RPMI7951 (cell line): ENCODE results near the gene VKORC1. TPM values are rescaled to one million over a fixed set of nuclear protein-coding genes. Genes with fewer than 3 reads are reported as not detected.

Experiments
- DNase-seq: peaks from one replicate; pipeline ENCODE4 v3.0.0-alpha.2; 2012; ENCODE audit warnings: low read depth
- total RNA-seq: library from RNA; depleted of rRNA; stranded (reverse); fragments of >200 nt; shearing (Covaris generic); gene quantifications from 2 replicates; pipeline ENCODE4 v1.2.3, GENCODE V29; 2014

Gene VKORC1
- total RNA-seq, 1 experiment from 2014 or later, result 212 TPM

- no peak for DNase-seq
These were observed 35.8 kb upstream of the VKORC1 start for GRCh38 chr16:31130336-31130891.

- no peak for DNase-seq
These were observed 35.2 kb upstream of the VKORC1 start for GRCh38 chr16:31129568-31130335.

- no peak for DNase-seq
These were observed 34.3 kb upstream of the VKORC1 start for GRCh38 chr16:31128711-31129567.

GRCh38 chr16:31127182-31127581 is 32.6 kb upstream of the VKORC1 start:
- DNase-seq, result no peak

GRCh38 chr16:31125844-31126243 is 31.2 kb upstream of the VKORC1 start:
- DNase-seq, result no peak

GRCh38 chr16:31120129-31120528 is 25.5 kb upstream of the VKORC1 start:
- no peak for DNase-seq

GRCh38 chr16:31118223-31119155 is 23.9 kb upstream of the VKORC1 start:
- peak; percentile 65 for DNase-seq

GRCh38 chr16:31117384-31118222 is 23.0 kb upstream of the VKORC1 start, which contains the start of gene KAT8:
TSS of gene KAT8 (plus strand) at chr16:31117664. CDS start at chr16:31117682, 18 bp downstream.
- peak; percentile 97 for DNase-seq

GRCh38 chr16:31114468-31114867 is 19.9 kb upstream of the VKORC1 start:
- DNase-seq, result no peak

- DNase-seq, result no peak
These were observed 18.8 kb upstream of the VKORC1 start for GRCh38 chr16:31113121-31114120.

- no peak for DNase-seq
These were observed 18.1 kb upstream of the VKORC1 start for GRCh38 chr16:31112711-31113110.

- DNase-seq, result no peak
These were observed 17.4 kb upstream of the VKORC1 start for GRCh38 chr16:31111881-31112466.

- DNase-seq, result peak; percentile 70
These were observed 15.8 kb upstream of the VKORC1 start for GRCh38 chr16:31110106-31111034.

- DNase-seq, result no peak
These were observed 15.0 kb upstream of the VKORC1 start for GRCh38 chr16:31109622-31110021.

- no peak for DNase-seq
These were observed 14.4 kb upstream of the VKORC1 start for GRCh38 chr16:31108794-31109558.

GRCh38 chr16:31108035-31108793 is 13.6 kb upstream of the VKORC1 start, which contains the start of gene BCKDK:
TSS of gene BCKDK (plus strand) at chr16:31108386. CDS start at chr16:31109224, 838 bp downstream.
- DNase-seq, result peak; percentile 76
